Uterus (tissue), 4 donors: Measurements from ENCODE around the gene CDIP1. TPM values are rescaled to one million over a fixed set of nuclear protein-coding genes. Genes with fewer than 3 reads are reported as not detected.

Experiments used
- DNase-seq, 2 donors: peaks; one replicate each; pipeline ENCODE4 v3.0.0-alpha.2; 2019 to 2020
- H3K27ac ChIP-seq, 2 donors: fragments of 200-600 bp; sonication (generic); 1 replicate in 1 of 2; 2 replicates in 1 of 2; pipeline ENCODE4 v1.5.1; 2016 to 2018
- H3K27me3 ChIP-seq, 2 donors: fragments of 200-600 bp; sonication (generic); one replicate each; pipeline ENCODE4 v1.5.1; 2018 to 2019; ENCODE audit warnings: control low read depth in 1 of 2
- H3K36me3 ChIP-seq, 2 donors: fragments of 200-600 bp; sonication (generic); one replicate each; pipeline ENCODE4 v1.5.1; 2019; ENCODE audit warnings: control low read depth in 1 of 2
- H3K4me1 ChIP-seq, 2 donors: fragments of 200-600 bp; sonication (generic); one replicate each; pipeline ENCODE4 v1.5.1; 2018 to 2019; ENCODE audit warnings: control low read depth in 1 of 2
- H3K4me3 ChIP-seq, 2 donors: fragments of 200-600 bp; sonication (generic); 1 replicate in 1 of 2; 2 replicates in 1 of 2; pipeline ENCODE4 v1.5.1; 2018 to 2019; ENCODE audit warnings: mild to moderate bottlenecking in 1 of 2
- H3K9me3 ChIP-seq, 2 donors: fragments of 200-600 bp; sonication (generic); one replicate each; pipeline ENCODE4 v1.5.1; 2019; ENCODE audit warnings: control low read depth in 1 of 2
- CTCF ChIP-seq, 4 experiments: fragments of 200-600 bp in 2 of 4; fragments of 450-650 bp in 2 of 4; sonication (generic) in 2 of 4; IDR thresholded peaks; one replicate each; pipeline ENCODE4 v1.5.1; 2016 to 2019; ENCODE audit warnings: antibody characterized with exemption in 4 of 4, mild to moderate bottlenecking in 2 of 4, moderate library complexity in 1 of 4
- POLR2A ChIP-seq, 2 donors: fragments of 450-650 bp; IDR thresholded peaks; one replicate each; pipeline ENCODE4 v1.6.1; 2016; ENCODE audit warnings: antibody characterized with exemption in 2 of 2, mild to moderate bottlenecking in 1 of 2, moderate library complexity in 1 of 2
- intact Hi-C: fragments of 100-400 bp; cut with DNase I; formaldehyde crosslinking; loops from one replicate; pipeline ENCODE4 v1.15.1; 2023; ENCODE audit warnings: low total_unique reads
- total RNA-seq, 4 donors: library from RNA; depleted of rRNA in 3 of 4; stranded (reverse); fragments of >200 nt in 3 of 4; gene quantifications; one replicate each; pipeline versions ENCODE4 v1.1.0 to v1.2.4, GENCODE V29; 2014 to 2023
- donor health status: DM: yes; HTN: yes; CAD: no.

CDIP1 gene
- total RNA-seq, 4 donors from 2014 or later, result 5.0 to 40.6 (median 11.1) TPM

- no peak overlapping the region for H3K4me3 ChIP-seq
- intact Hi-C loops, result no loop called here
- no peak for TF ChIP-seq POLR2A (IDR thresholded peaks at IDR 0.05)
- TF ChIP-seq CTCF (IDR thresholded peaks at IDR 0.05), result no peak
- no peaks in the 10 kb centered on the region for H3K36me3 ChIP-seq
- H3K9me3 ChIP-seq, result no peaks in the 10 kb centered on the region
- DNase-seq, result no peak
- no peaks in the 10 kb centered on the region for H3K4me1 ChIP-seq
- H3K27me3 ChIP-seq, result no peaks in the 10 kb centered on the region
- no peak overlapping the region for H3K27ac ChIP-seq
These were observed 18.0 kb upstream of the CDIP1 start for GRCh38 chr16:4556580-4556979.

- Histone ChIP-seq H3K27ac (no peak within 1 kb of the TSS), H3K27me3 (no peaks in the 10 kb centered on the region), H3K4me3 (no peak within 1 kb of the TSS), H3K4me1 (no peaks in the 10 kb centered on the region), H3K36me3 (no peaks in the 10 kb centered on the region), H3K9me3 (no peaks in the 10 kb centered on the region)
- TF ChIP-seq POLR2A (IDR thresholded peaks at IDR 0.05) (no peak), CTCF (IDR thresholded peaks at IDR 0.05) (no peak)
- no peak for DNase-seq
- intact Hi-C loops, result no loop called here
These were observed 17.5 kb upstream of the CDIP1 start, which contains the start of gene C16orf96 for GRCh38 chr16:4556112-4556511. Gene C16orf96, plus strand, starts transcription at chr16:4556340. Its CDS starts 150 bp downstream, at chr16:4556490.

GRCh38 chr16:4552541-4552940 is 14.0 kb upstream of the CDIP1 start:
- TF ChIP-seq POLR2A (IDR thresholded peaks at IDR 0.05), result no peak
- TF ChIP-seq CTCF (IDR thresholded peaks at IDR 0.05), result no peak
- H3K4me1 ChIP-seq, result no peaks in the 10 kb centered on the region
- H3K36me3 ChIP-seq, result no peaks in the 10 kb centered on the region
- H3K27me3 ChIP-seq, result no peaks in the 10 kb centered on the region
- no peak overlapping the region for H3K4me3 ChIP-seq
- intact Hi-C loops, result no loop called here
- no peak for DNase-seq
- no peak overlapping the region for H3K27ac ChIP-seq
- no peaks in the 10 kb centered on the region for H3K9me3 ChIP-seq

GRCh38 chr16:4550591-4550990 is 12.0 kb upstream of the CDIP1 start:
- intact Hi-C loops, result no loop called here
- DNase-seq, result no peak
- TF ChIP-seq POLR2A (IDR thresholded peaks at IDR 0.05) (no peak), CTCF (IDR thresholded peaks at IDR 0.05) (no peak)

GRCh38 chr16:4548124-4548523 is 9.6 kb upstream of the CDIP1 start:
- no peak for DNase-seq
- TF ChIP-seq POLR2A (IDR thresholded peaks at IDR 0.05) (no peak), CTCF (IDR thresholded peaks at IDR 0.05) (no peak)
- Histone ChIP-seq H3K4me3 (no peak overlapping the region), H3K4me1 (no peaks in the 10 kb centered on the region), H3K36me3 (no peaks in the 10 kb centered on the region), H3K9me3 (no peaks in the 10 kb centered on the region), H3K27me3 (no peaks in the 10 kb centered on the region), H3K27ac (no peak overlapping the region)
- intact Hi-C loops, result no loop called here

More at GRCh38 chr16:4550591-4550990, 12.0 kb upstream of the CDIP1 start:
- Histone ChIP-seq H3K27me3 (no peaks in the 10 kb centered on the region), H3K27ac (no peak overlapping the region), H3K4me1 (no peaks in the 10 kb centered on the region), H3K36me3 (no peaks in the 10 kb centered on the region), H3K4me3 (no peak overlapping the region), H3K9me3 (no peaks in the 10 kb centered on the region)
